ENCODE data around the gene ZDHHC22. TPM values are rescaled to one million over a fixed set of nuclear protein-coding genes. Genes with fewer than 3 reads are reported as not detected.

Gene ZDHHC22
- total RNA-seq, 1 experiment from 2014 or later: 0.46 TPM

DNA sequence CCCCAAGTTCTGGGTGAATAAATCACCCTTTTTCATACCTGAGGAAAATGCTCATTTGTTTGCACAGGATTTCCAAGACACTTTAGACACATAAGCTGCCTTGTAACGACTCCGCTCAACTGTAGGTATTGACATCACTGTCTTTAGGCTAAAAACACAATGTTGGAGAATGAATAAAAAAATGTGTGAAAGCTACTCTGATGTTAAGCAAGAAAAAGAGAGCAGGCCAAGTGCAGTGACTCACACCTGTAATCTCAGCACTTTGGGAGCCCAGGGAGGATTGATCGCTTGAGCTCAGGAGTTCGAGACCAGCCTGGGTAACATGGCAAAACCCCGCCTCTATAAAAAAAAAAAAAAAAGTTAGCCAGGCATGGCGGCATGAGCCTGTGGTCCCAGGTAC lies 54.6 kb downstream of the ZDHHC22 start:
- Histone ChIP-seq H3K9me3 (ENCODE audit: control insufficient read depth, insufficient read depth, low read depth, low read length) (peaks cover 5% of the 10 kb centered on the region; the same call in 1 of the 2 replicates), H3K27ac (ENCODE audit: low read length) (no peak overlapping the region)

DNA sequence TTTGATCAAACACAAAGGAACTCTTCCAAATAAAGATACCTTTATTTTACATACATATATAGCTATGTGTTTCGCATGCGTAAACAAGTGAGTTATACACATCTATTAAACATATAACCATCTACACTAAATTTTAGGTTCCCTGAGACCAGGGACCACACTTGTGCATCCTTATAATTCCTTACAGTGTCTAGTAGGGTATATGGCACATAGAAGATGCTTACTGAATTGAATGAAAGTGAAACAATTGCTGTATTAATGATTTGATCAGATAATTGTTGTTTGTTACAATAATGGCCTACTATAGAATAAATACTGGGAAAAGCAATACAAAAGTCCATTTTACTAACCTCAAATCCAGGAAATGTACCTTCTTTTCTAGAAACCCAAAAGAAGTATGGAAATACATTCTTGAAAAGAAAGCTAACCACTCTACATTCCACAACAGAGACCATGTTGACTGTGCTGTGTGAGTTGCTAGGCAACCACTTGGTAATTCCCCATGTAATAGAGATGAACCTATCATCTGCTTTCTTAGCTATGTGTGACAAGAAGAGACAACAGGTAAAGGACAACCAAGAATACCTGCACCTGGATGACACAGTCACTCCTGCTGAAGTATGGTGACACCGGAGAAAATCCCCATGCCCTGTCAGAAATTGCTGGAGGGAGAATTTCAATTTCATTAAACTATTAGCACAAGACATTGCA lies 55.4 kb downstream of the ZDHHC22 start:
- H3K27me3 ChIP-seq (ENCODE audit: control insufficient read depth, insufficient read depth, low read length): no peaks in the 10 kb centered on the region
- ATAC-seq: no peak
- ChIA-PET POLR2A (no interaction called here), CTCF (interaction anchor here (0.6 to 1.9 kb wide), 5 partner anchors 10 to 375 kb away, joined by 4 to 7 read pairs (median 5); no protein-coding TSS in a partner anchor)
- H3K9me3 ChIP-seq (ENCODE audit: control insufficient read depth, insufficient read depth, low read depth, low read length): peaks cover 2% of the 10 kb centered on the region; the same call in 1 of the 2 replicates
- no peak overlapping the region for H3K27ac ChIP-seq (ENCODE audit: low read length)
- BruUV-seq (replicated peaks): no TSS peak
- no peaks in the 10 kb centered on the region for H3K36me3 ChIP-seq (ENCODE audit: control insufficient read depth, insufficient read depth, low read length)
- TF ChIP-seq, protein P1, sequence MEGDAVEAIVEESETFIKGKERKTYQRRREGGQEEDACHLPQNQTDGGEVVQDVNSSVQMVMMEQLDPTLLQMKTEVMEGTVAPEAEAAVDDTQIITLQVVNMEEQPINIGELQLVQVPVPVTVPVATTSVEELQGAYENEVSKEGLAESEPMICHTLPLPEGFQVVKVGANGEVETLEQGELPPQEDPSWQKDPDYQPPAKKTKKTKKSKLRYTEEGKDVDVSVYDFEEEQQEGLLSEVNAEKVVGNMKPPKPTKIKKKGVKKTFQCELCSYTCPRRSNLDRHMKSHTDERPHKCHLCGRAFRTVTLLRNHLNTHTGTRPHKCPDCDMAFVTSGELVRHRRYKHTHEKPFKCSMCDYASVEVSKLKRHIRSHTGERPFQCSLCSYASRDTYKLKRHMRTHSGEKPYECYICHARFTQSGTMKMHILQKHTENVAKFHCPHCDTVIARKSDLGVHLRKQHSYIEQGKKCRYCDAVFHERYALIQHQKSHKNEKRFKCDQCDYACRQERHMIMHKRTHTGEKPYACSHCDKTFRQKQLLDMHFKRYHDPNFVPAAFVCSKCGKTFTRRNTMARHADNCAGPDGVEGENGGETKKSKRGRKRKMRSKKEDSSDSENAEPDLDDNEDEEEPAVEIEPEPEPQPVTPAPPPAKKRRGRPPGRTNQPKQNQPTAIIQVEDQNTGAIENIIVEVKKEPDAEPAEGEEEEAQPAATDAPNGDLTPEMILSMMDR (IDR thresholded peaks at IDR 0.05): no peak
- TF ChIP-seq TCF7L2 (IDR thresholded peaks at IDR 0.05; ENCODE audit: low read depth, low read length): no peak
- no peak for TF ChIP-seq SIN3A (IDR thresholded peaks at IDR 0.05; ENCODE audit: borderline replicate concordance, insufficient read depth, low read depth, low read length)
- no peak for TF ChIP-seq POLR2AphosphoS5 (IDR thresholded peaks at IDR 0.05; ENCODE audit: low read depth, low read length)
- TF ChIP-seq, protein P2, sequence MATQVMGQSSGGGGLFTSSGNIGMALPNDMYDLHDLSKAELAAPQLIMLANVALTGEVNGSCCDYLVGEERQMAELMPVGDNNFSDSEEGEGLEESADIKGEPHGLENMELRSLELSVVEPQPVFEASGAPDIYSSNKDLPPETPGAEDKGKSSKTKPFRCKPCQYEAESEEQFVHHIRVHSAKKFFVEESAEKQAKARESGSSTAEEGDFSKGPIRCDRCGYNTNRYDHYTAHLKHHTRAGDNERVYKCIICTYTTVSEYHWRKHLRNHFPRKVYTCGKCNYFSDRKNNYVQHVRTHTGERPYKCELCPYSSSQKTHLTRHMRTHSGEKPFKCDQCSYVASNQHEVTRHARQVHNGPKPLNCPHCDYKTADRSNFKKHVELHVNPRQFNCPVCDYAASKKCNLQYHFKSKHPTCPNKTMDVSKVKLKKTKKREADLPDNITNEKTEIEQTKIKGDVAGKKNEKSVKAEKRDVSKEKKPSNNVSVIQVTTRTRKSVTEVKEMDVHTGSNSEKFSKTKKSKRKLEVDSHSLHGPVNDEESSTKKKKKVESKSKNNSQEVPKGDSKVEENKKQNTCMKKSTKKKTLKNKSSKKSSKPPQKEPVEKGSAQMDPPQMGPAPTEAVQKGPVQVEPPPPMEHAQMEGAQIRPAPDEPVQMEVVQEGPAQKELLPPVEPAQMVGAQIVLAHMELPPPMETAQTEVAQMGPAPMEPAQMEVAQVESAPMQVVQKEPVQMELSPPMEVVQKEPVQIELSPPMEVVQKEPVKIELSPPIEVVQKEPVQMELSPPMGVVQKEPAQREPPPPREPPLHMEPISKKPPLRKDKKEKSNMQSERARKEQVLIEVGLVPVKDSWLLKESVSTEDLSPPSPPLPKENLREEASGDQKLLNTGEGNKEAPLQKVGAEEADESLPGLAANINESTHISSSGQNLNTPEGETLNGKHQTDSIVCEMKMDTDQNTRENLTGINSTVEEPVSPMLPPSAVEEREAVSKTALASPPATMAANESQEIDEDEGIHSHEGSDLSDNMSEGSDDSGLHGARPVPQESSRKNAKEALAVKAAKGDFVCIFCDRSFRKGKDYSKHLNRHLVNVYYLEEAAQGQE (IDR thresholded peaks at IDR 0.05; ENCODE audit: insufficient read depth in 1 of 2, low read depth in 2 of 2, low read length in 1 of 2): no peak
- H3K4me1 ChIP-seq (ENCODE audit: control insufficient read depth, insufficient read depth, low read length): no peaks in the 10 kb centered on the region
- no peak overlapping the region for H3K4me3 ChIP-seq (ENCODE audit: low read depth in 2 of 2, low read length in 2 of 2)
- in situ Hi-C loops (cut with HindIII; ENCODE audit: low pct_unique_long_range_greater_than_20kb, low sequenced_read_pairs): no loop called here
- intact Hi-C loops (cut with micrococcal nuclease; ENCODE audit: unreplicated experiment): no loop called here
- DNase-seq (ENCODE audit: low read depth, low spot score): no peak

More for the DNA sequence above, 54.6 kb downstream of the ZDHHC22 start:
- TF ChIP-seq, protein P1 (IDR thresholded peaks at IDR 0.05): no peak
- TF ChIP-seq POLR2AphosphoS5 (IDR thresholded peaks at IDR 0.05; ENCODE audit: low read depth, low read length) (no peak), SIN3A (IDR thresholded peaks at IDR 0.05; ENCODE audit: borderline replicate concordance, insufficient read depth, low read depth, low read length) (no peak), TCF7L2 (IDR thresholded peaks at IDR 0.05; ENCODE audit: low read depth, low read length) (no peak)
- TF ChIP-seq, protein P2 (IDR thresholded peaks at IDR 0.05; ENCODE audit: insufficient read depth in 1 of 2, low read depth in 2 of 2, low read length in 1 of 2): no peak
- H3K4me3 ChIP-seq (ENCODE audit: low read depth in 2 of 2, low read length in 2 of 2): no peak overlapping the region
- intact Hi-C loops (cut with micrococcal nuclease; ENCODE audit: unreplicated experiment) (no loop called here), in situ Hi-C loops (cut with HindIII; ENCODE audit: low pct_unique_long_range_greater_than_20kb, low sequenced_read_pairs) (no loop called here)
- H3K36me3 ChIP-seq (ENCODE audit: control insufficient read depth, insufficient read depth, low read length): no peaks in the 10 kb centered on the region
- H3K4me1 ChIP-seq (ENCODE audit: control insufficient read depth, insufficient read depth, low read length): no peaks in the 10 kb centered on the region
- ChIA-PET POLR2A (no interaction called here), CTCF (interaction anchor here (0.7 kb wide), 1 partner anchor 376 kb away, joined by 7 read pairs; no protein-coding TSS in a partner anchor)
- ATAC-seq (no peak), DNase-seq (ENCODE audit: low read depth, low spot score) (no peak)
- BruUV-seq (replicated peaks): no TSS peak
- H3K27me3 ChIP-seq (ENCODE audit: control insufficient read depth, insufficient read depth, low read length): no peaks in the 10 kb centered on the region
